HepG2 (cell line): ENCODE measurements around the gene RNASE7. TPM values are rescaled to one million over a fixed set of nuclear protein-coding genes. Genes with fewer than 3 reads are reported as not detected.

Experiments
- ARID2 ChIP-seq: sonication (generic); formaldehyde crosslinking; IDR thresholded peaks from 2 replicates; pipeline ENCODE4 v1.8.1; 2022; ENCODE audit warnings: mild to moderate bottlenecking, missing genetic modification reagents, borderline replicate concordance
- ATF1 ChIP-seq: IDR thresholded peaks from 2 replicates; pipeline ENCODE4 v1.6.1; 2016; ENCODE audit warnings: mild to moderate bottlenecking, control low read depth
- ELF3 ChIP-seq: IDR thresholded peaks from 2 replicates; pipeline ENCODE4 v1.6.1; 2016; ENCODE audit warnings: missing genetic modification reagents, missing compliant biosample characterization
- FOXO1 ChIP-seq: sonication (generic); formaldehyde crosslinking; IDR thresholded peaks from 2 replicates; pipeline ENCODE4 v1.4.0; 2020; ENCODE audit warnings: missing genetic modification reagents
- HMGXB4 ChIP-seq, 2 experiments: sonication (generic) in 1 of 2; formaldehyde crosslinking in 1 of 2; IDR thresholded peaks; 2 replicates each; pipeline versions ENCODE4 v1.4.0 to v1.6.1; 2018 to 2020; ENCODE audit warnings: missing genetic modification reagents in 2 of 2, borderline replicate concordance in 1 of 2, low read depth in 1 of 2, mild to moderate bottlenecking in 1 of 2, missing biosample characterization in 1 of 2
- ISL2 ChIP-seq: sonication (generic); formaldehyde crosslinking; IDR thresholded peaks from 2 replicates; pipeline ENCODE4 v1.5.0; 2020; ENCODE audit warnings: missing genetic modification reagents
- MTA3 ChIP-seq: sonication (generic); formaldehyde crosslinking; IDR thresholded peaks from 2 replicates; pipeline ENCODE4 v1.4.0; 2020; ENCODE audit warnings: missing genetic modification reagents
- NR2F1 ChIP-seq, 2 experiments: fragments of 450-650 bp in 1 of 2; formaldehyde crosslinking in 1 of 2; IDR thresholded peaks; 2 replicates each; pipeline versions ENCODE4 v1.5.0 to v1.6.1; 2016 to 2020; ENCODE audit warnings: mild to moderate bottlenecking in 1 of 2, missing compliant biosample characterization in 1 of 2, missing genetic modification reagents in 1 of 2, moderate library complexity in 1 of 2
- PHF21A ChIP-seq: sonication (generic); formaldehyde crosslinking; IDR thresholded peaks from 2 replicates; pipeline ENCODE4 v1.5.0; 2020; ENCODE audit warnings: mild to moderate bottlenecking, missing genetic modification reagents
- PLRG1 ChIP-seq: fragments of 450-650 bp; conservative IDR thresholded peaks from 2 replicates; pipeline ENCODE4 v1.6.1; 2016
- RELA ChIP-seq: sonication (generic); formaldehyde crosslinking; IDR thresholded peaks from 2 replicates; pipeline ENCODE4 v1.4.0; 2020; ENCODE audit warnings: missing genetic modification reagents
- RFXANK ChIP-seq: IDR thresholded peaks from 2 replicates; pipeline ENCODE4 v1.6.1; 2016
- ZNF160 ChIP-seq: sonication (generic); formaldehyde crosslinking; IDR thresholded peaks from 2 replicates; pipeline ENCODE4 v1.8.0; 2022; ENCODE audit warnings: mild to moderate bottlenecking, inconsistent platforms, missing genetic modification reagents
- ZNF30 ChIP-seq: sonication (generic); formaldehyde crosslinking; IDR thresholded peaks from 2 replicates; pipeline ENCODE4 v1.5.0; 2020; ENCODE audit warnings: mild to moderate bottlenecking, missing genetic modification reagents
- ZNF609 ChIP-seq: sonication (generic); formaldehyde crosslinking; IDR thresholded peaks from 2 replicates; pipeline ENCODE4 v1.4.0; 2020; ENCODE audit warnings: mild to moderate bottlenecking, missing genetic modification reagents, borderline replicate concordance
- ZNF7 ChIP-seq: IDR thresholded peaks from 2 replicates; pipeline ENCODE4 v1.6.1; 2016; ENCODE audit warnings: missing biosample characterization, missing genetic modification reagents
- polyA plus RNA-seq, 8 experiments: library from polyadenylated mRNA; depleted of rRNA in 3 of 8; stranded (reverse) in 7 of 8; unstranded in 1 of 8; fragments of >200 nt; fragmentation: Illumina TruSeq in 4 of 8; extraction: Trizol in 4 of 8; gene quantifications; 2 replicates each; pipeline versions ENCODE4 v1.2.1 to v1.2.3, GENCODE V29; 2011 to 2016; ENCODE audit warnings: low read depth in 4 of 8, missing spikeins in 1 of 8, mixed read lengths in 1 of 8; ENCODE audit not compliant: insufficient read depth in 1 of 8
- total RNA-seq, 5 experiments: library from RNA; depleted of rRNA; stranded (reverse); fragments of >200 nt; fragmentation: Illumina TruSeq; extraction: Trizol; gene quantifications; 2 replicates each; pipeline ENCODE4 v1.2.3, GENCODE V29; 2016; ENCODE audit warnings: low read depth in 1 of 5
- TF ChIP-seq, protein P1 (sequence below): sonication (generic); formaldehyde crosslinking; IDR thresholded peaks from 2 replicates; pipeline ENCODE4 v1.5.1; 2020; ENCODE audit warnings: mild to moderate bottlenecking, moderate library complexity, missing genetic modification reagents
- TF ChIP-seq, protein P2 (sequence below): sonication (generic); formaldehyde crosslinking; IDR thresholded peaks from 2 replicates; pipeline ENCODE4 v1.5.0; 2020; ENCODE audit warnings: missing genetic modification reagents, mild to moderate bottlenecking, borderline replicate concordance
- TF ChIP-seq, protein P3 (sequence below): sonication (generic); formaldehyde crosslinking; IDR thresholded peaks from 2 replicates; pipeline ENCODE4 v1.8.1; 2023; ENCODE audit warnings: missing genetic modification reagents, inconsistent platforms, borderline replicate concordance

The RNASE7 gene
- total and polyA plus RNA-seq, 2 of the 13 experiments (the other 11 are each of a cell fraction or from before 2014, with no cell fraction given): 0.04 TPM; not detected in 1

GRCh38 chr14:21092273-21093011 lies 50.3 kb downstream of the RNASE7 start (continued):
- no peak for TF ChIP-seq PLRG1
- no peak for TF ChIP-seq ATF1
- TF ChIP-seq FOXO1 (CRISPR knock-in tag): peak; percentile 81; the same call in 1 of the 2 replicates
- TF ChIP-seq, protein P1, sequence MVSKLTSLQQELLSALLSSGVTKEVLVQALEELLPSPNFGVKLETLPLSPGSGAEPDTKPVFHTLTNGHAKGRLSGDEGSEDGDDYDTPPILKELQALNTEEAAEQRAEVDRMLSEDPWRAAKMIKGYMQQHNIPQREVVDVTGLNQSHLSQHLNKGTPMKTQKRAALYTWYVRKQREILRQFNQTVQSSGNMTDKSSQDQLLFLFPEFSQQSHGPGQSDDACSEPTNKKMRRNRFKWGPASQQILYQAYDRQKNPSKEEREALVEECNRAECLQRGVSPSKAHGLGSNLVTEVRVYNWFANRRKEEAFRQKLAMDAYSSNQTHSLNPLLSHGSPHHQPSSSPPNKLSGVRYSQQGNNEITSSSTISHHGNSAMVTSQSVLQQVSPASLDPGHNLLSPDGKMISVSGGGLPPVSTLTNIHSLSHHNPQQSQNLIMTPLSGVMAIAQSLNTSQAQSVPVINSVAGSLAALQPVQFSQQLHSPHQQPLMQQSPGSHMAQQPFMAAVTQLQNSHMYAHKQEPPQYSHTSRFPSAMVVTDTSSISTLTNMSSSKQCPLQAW (CRISPR knock-in tag): 0 out of 2 replicates have a peak, but pooled peaks have one; percentile 71
- 0 out of 2 replicates have a peak, but pooled peaks have one; percentile 42 for TF ChIP-seq ARID2
- TF ChIP-seq, protein P2, sequence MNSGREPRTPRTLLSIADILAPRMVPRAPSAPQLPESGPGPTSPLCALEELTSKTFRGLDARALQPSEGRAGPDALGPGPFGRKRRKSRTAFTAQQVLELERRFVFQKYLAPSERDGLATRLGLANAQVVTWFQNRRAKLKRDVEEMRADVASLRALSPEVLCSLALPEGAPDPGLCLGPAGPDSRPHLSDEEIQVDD (CRISPR knock-in tag): no peak
- TF ChIP-seq ZNF609 (CRISPR knock-in tag): peak; percentile 37; the same call in 1 of the 2 replicates
- TF ChIP-seq RFXANK (CRISPR knock-in tag): 0 out of 2 replicates have a peak, but pooled peaks have one; percentile 80
- TF ChIP-seq ZNF160 (CRISPR knock-in tag): peak; percentile 72; the same call in 1 of the 2 replicates
- no peak for TF ChIP-seq ZNF7 (CRISPR knock-in tag)
- TF ChIP-seq PHF21A (CRISPR knock-in tag): no peak
- TF ChIP-seq ZNF30 (CRISPR knock-in tag): no peak
- TF ChIP-seq RELA (CRISPR knock-in tag): no peak
- TF ChIP-seq MTA3 (CRISPR knock-in tag): 0 out of 2 replicates have a peak, but pooled peaks have one; percentile 14
- TF ChIP-seq NR2F1 (CRISPR knock-in tag; IDR thresholded peaks at IDR 0.05): 0 out of 4 replicates have a peak, but pooled peaks of 1 of the 2 experiments have one; percentile 9
- 0 out of 2 replicates have a peak, but pooled peaks have one; percentile 70 for TF ChIP-seq ISL2 (CRISPR knock-in tag)
- peak; percentile 99 for TF ChIP-seq HMGXB4 (CRISPR knock-in tag; IDR thresholded peaks at IDR 0.05; ENCODE audit: borderline replicate concordance in 1 of 2, low read depth in 1 of 2)
- TF ChIP-seq, protein P3, sequence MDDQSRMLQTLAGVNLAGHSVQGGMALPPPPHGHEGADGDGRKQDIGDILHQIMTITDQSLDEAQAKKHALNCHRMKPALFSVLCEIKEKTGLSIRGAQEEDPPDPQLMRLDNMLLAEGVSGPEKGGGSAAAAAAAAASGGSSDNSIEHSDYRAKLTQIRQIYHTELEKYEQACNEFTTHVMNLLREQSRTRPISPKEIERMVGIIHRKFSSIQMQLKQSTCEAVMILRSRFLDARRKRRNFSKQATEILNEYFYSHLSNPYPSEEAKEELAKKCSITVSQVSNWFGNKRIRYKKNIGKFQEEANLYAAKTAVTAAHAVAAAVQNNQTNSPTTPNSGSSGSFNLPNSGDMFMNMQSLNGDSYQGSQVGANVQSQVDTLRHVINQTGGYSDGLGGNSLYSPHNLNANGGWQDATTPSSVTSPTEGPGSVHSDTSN (CRISPR knock-in tag): no peak
- peak; percentile 85 for TF ChIP-seq ELF3 (CRISPR knock-in tag)
